ENCODE measurements around the gene PDE1C. TPM values are rescaled to one million over a fixed set of nuclear protein-coding genes. Genes with fewer than 3 reads are reported as not detected.
A peak's percentile ranks its signal among the peaks of the same experiment; 100 is the strongest.

Gene PDE1C
- total and polyA plus RNA-seq, 2 donors (not counting 1 experiment from before 2014, with no cell fraction given): 16.6 to 27.6 TPM

DNA sequence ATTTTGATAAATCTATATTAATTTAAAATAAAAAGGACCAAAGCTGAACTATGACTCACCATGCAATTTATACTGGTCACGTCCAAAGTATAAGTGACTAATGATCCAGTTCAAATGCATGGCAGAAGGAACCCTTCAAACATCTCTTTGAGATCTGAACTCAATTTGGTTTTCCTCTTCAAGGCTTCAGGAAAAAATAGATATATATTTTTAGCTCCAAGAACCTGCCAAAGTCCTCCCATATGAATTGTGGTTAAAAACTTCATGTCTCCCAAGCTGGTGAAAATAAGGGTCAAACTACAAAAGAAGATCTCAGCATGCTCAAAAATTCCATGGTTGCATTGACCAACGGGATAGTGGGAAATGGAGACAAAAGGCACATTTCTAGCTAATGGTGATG is 34.6 kb upstream of the PDE1C start:
- Histone ChIP-seq H3K27ac (ENCODE audit: insufficient read depth, low read length) (no peak overlapping the region), H4K20me1 (ENCODE audit: control insufficient read depth, extremely low read depth, insufficient read depth, low read length) (no peaks in the 10 kb centered on the region), H3K36me3 (ENCODE audit: control insufficient read depth, insufficient read depth, low read length) (no peaks in the 10 kb centered on the region), H2AFZ (ENCODE audit: low read length) (no peak overlapping the region), H3K9me3 (ENCODE audit: control insufficient read depth, insufficient read depth, low read depth, low read length) (no peaks in the 10 kb centered on the region), H3K9ac (ENCODE audit: insufficient read depth, low read length) (no peak overlapping the region), H3K4me2 (ENCODE audit: extremely low read depth, insufficient read depth, low read length) (no peak overlapping the region), H3K79me2 (ENCODE audit: control insufficient read depth, insufficient read depth, low read length) (no peaks in the 10 kb centered on the region), H3K27me3 (ENCODE audit: control insufficient read depth, insufficient read depth, low read length) (no peaks in the 10 kb centered on the region), H3K4me1 (ENCODE audit: control insufficient read depth, extremely low read depth, insufficient read depth, low read length) (no peaks in the 10 kb centered on the region), H3K4me3 (replicated peaks in 1 of 4; ENCODE audit: control extremely low read depth in 1 of 4, insufficient read depth in 1 of 4, low read depth in 3 of 4, low read length in 4 of 4) (no peak overlapping the region)
- peak in 1 of 2 donors; percentile 50 for DNase-seq (ENCODE audit: low read depth in 2 of 2)
- TF ChIP-seq EZH2 (IDR thresholded peaks at IDR 0.05; ENCODE audit: low read length, missing control alignments): no peak
- TF ChIP-seq, protein P1, sequence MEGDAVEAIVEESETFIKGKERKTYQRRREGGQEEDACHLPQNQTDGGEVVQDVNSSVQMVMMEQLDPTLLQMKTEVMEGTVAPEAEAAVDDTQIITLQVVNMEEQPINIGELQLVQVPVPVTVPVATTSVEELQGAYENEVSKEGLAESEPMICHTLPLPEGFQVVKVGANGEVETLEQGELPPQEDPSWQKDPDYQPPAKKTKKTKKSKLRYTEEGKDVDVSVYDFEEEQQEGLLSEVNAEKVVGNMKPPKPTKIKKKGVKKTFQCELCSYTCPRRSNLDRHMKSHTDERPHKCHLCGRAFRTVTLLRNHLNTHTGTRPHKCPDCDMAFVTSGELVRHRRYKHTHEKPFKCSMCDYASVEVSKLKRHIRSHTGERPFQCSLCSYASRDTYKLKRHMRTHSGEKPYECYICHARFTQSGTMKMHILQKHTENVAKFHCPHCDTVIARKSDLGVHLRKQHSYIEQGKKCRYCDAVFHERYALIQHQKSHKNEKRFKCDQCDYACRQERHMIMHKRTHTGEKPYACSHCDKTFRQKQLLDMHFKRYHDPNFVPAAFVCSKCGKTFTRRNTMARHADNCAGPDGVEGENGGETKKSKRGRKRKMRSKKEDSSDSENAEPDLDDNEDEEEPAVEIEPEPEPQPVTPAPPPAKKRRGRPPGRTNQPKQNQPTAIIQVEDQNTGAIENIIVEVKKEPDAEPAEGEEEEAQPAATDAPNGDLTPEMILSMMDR (conservative IDR thresholded peaks at IDR 0.05 in 1 of 2, IDR thresholded peaks at IDR 0.05 in 1 of 2; ENCODE audit: low read depth in 1 of 2, low read length in 2 of 2): no peak

DNA sequence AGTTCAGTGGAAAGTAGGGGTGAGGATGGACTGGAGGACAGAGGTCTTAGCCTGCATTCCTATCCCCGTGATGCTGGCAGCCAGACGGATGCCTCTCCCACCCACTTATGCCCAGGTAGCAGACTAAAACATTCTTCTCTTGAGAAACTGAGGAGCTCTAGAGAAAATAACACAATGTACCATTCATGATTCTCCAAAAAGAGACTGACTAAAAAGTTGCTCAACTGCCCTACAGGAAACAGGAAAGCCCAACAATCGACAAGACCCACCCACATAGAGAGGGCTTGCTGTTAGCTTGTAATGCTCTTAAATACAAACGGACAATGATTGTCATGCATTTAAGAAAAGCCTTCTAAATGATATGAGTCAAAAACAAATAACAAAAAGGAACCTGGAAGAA is 33.2 kb upstream of the PDE1C start:
- Histone ChIP-seq H3K9me3 (ENCODE audit: control insufficient read depth, insufficient read depth, low read depth, low read length) (no peaks in the 10 kb centered on the region), H3K27me3 (ENCODE audit: control insufficient read depth, insufficient read depth, low read length) (no peaks in the 10 kb centered on the region), H3K4me2 (ENCODE audit: extremely low read depth, insufficient read depth, low read length) (no peak overlapping the region), H3K4me3 (replicated peaks in 1 of 4; ENCODE audit: control extremely low read depth in 1 of 4, insufficient read depth in 1 of 4, low read depth in 3 of 4, low read length in 4 of 4) (no peak overlapping the region), H4K20me1 (ENCODE audit: control insufficient read depth, extremely low read depth, insufficient read depth, low read length) (no peaks in the 10 kb centered on the region), H3K9ac (ENCODE audit: insufficient read depth, low read length) (no peak overlapping the region), H3K36me3 (ENCODE audit: control insufficient read depth, insufficient read depth, low read length) (no peaks in the 10 kb centered on the region), H2AFZ (ENCODE audit: low read length) (no peak overlapping the region), H3K79me2 (ENCODE audit: control insufficient read depth, insufficient read depth, low read length) (no peaks in the 10 kb centered on the region), H3K4me1 (ENCODE audit: control insufficient read depth, extremely low read depth, insufficient read depth, low read length) (no peaks in the 10 kb centered on the region), H3K27ac (ENCODE audit: insufficient read depth, low read length) (no peak overlapping the region)
- no peak for TF ChIP-seq EZH2 (IDR thresholded peaks at IDR 0.05; ENCODE audit: low read length, missing control alignments)
- TF ChIP-seq, protein P1 (conservative IDR thresholded peaks at IDR 0.05 in 1 of 2, IDR thresholded peaks at IDR 0.05 in 1 of 2; ENCODE audit: low read depth in 1 of 2, low read length in 2 of 2): no peak
- DNase-seq (ENCODE audit: low read depth in 2 of 2): no peak

DNA sequence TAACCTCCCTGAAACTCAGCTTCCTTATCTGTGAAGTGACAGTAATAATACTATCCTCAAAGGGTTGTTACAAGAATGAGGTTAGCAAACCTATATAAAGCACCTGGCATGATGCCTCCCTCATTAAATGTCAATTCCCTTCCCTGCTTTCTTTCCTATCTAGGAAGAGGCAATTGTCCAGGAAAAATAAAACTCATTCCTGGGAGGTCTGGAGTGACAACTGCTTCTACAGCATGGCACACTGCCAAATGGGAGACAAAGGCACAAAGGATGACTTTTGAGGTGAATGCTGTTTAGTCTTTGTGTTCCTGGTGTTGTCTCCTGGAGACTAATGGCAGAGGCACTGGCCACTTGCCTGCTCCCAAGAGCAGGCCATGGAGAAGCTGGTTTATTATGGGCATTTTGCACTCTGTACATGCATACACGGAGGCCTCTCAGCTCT is 32.2 kb upstream of the PDE1C start:
- Histone ChIP-seq H3K9ac (ENCODE audit: insufficient read depth, low read length) (no peak overlapping the region), H3K79me2 (ENCODE audit: control insufficient read depth, insufficient read depth, low read length) (no peaks in the 10 kb centered on the region), H3K36me3 (ENCODE audit: control insufficient read depth, insufficient read depth, low read length) (no peaks in the 10 kb centered on the region), H4K20me1 (ENCODE audit: control insufficient read depth, extremely low read depth, insufficient read depth, low read length) (no peaks in the 10 kb centered on the region), H3K4me3 (replicated peaks in 1 of 4; ENCODE audit: control extremely low read depth in 1 of 4, insufficient read depth in 1 of 4, low read depth in 3 of 4, low read length in 4 of 4) (no peak overlapping the region), H3K27me3 (ENCODE audit: control insufficient read depth, insufficient read depth, low read length) (no peaks in the 10 kb centered on the region), H2AFZ (ENCODE audit: low read length) (no peak overlapping the region), H3K4me1 (ENCODE audit: control insufficient read depth, extremely low read depth, insufficient read depth, low read length) (no peaks in the 10 kb centered on the region), H3K27ac (ENCODE audit: insufficient read depth, low read length) (no peak overlapping the region), H3K4me2 (ENCODE audit: extremely low read depth, insufficient read depth, low read length) (no peak overlapping the region), H3K9me3 (ENCODE audit: control insufficient read depth, insufficient read depth, low read depth, low read length) (no peaks in the 10 kb centered on the region)
- TF ChIP-seq EZH2 (IDR thresholded peaks at IDR 0.05; ENCODE audit: low read length, missing control alignments): no peak
- TF ChIP-seq, protein P1 (conservative IDR thresholded peaks at IDR 0.05 in 1 of 2, IDR thresholded peaks at IDR 0.05 in 1 of 2; ENCODE audit: low read depth in 1 of 2, low read length in 2 of 2): no peak
- no peak for DNase-seq (ENCODE audit: low read depth in 2 of 2)
